Stimulated activated CD4-positive, alpha-beta T cell treated with anti-CD3 and anti-CD28 coated beads, Interleukin-12 subunit alpha, Interleukin-12 subunit beta, amount 100 ng/mL, for 24 hours (primary cell): ENCODE results near the gene PRKAR1B.

ENCODE experiments used
- DNase-seq, 2 experiments: peaks; one replicate each; pipeline ENCODE4 v3.0.0-alpha.2; 2020; ENCODE audit warnings: low read depth in 2 of 2

PRKAR1B gene

DNA sequence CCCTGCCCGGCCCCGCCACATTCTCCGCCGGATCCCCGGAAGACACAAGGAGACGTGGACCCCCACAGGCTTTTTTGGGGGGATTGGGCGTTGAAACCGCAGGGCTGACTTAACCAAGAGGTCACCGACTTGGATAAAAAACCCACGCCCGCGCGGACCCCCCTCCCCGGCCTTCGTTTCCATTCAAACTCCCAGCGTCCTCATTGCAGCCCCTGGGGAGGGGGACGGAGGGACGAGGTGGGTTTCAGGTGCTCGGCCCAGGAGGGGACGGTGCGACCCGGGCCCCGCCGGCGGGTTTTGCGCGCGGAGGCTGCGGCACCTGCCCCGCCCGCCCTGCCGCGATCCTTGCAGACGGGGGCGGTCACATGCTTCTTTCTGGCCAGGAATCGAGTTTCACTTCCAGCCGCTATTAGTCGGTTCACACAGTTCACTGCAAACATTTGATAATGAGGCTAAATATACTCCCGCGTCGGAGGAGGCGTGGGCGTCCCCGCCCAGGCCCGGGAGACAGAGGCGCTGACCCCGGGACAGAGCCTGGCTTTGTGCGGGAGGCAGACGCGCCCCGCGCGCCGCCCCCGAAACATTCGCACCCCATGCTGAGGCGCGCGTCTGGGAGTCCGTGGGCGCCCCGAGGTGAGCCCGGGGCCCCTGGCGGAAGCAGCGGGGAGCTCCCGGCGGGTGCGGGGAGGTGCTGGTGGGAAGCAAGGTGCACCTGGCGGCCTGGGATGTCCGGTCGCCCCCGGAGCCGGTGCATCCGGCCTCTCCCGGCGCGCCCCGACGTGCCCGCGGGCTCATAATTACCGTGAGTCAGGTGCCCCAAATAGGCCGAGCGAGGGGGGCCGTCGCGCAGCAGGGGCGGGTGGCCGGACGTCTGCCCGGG is 204.8 kb downstream of the PRKAR1B start:
- peak in 1 of 2 experiments; percentile 19 for DNase-seq

DNA sequence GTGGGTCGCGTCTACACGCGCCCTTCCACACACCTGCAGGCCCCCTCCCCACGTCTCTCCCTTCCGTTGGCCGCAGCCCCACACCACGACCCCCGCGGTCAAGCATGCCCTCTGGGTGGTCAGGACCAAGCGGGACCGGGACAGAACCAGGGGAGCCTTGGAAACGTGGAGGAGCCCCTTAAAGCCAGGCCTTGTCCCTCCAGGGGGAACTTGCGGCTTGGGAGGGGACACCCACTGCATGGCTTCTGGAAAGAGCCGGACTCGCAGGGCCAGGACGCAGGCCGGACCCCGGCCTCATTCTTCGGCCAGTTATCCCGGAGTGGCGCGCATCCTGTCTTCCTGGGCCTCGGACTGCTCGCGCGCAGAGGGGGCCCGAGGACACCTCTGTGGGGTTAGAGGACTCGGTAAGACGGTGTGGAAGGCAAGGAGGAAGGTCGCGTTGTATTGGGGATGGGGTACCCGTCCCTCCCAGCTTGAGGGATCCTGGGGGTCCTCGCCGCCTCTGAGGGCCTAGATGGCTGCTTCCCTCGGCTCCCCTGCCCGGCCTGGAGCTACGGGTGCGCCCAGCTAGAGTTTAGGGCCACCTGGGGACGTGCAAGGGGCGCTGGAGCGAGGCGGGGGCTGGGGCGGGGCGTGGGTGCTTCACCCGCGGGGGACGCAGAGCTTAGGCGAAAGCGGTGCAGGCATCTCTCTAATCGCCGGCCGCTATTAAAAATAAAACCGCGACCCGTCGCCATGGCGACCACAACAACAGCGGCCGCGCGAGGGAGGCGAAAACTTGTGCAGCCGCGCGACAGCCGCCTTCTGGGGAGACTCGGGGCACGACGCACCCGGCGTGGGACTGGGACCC is 205.6 kb downstream of the PRKAR1B start:
- DNase-seq = peak in 1 of 2 experiments; percentile 17

DNA sequence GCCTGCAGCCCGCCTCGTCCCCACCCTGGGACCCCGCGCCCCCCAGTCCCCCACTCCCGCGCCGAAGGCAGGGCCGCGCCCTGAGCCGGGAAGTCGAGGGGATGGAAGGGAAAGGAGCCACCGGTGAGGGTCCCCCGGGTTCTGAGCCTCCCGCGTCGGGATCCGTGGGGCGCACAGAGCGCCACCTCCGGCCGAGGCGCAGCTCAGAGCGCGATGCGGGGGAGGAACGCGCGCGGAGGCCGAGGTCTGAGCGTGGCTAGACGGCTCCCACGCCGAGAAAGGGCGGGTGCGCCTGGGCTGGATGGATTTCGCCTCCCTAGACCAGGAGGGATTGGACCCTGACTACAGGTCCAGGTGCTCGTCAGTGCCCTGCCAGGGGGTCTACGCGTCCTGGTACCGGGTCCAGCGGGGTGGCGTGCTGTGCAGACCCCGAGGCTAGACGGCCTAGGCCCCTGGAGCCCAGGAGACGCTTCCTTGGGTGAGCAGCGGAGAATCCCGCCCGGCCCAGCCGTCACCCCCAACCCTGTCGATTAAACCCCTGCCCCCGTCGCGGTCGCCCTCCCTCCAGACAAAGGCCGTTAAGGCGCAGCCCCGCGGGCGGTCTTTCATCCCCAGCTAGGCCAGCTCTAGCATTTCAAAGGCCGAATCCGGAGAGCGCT is 206.4 kb downstream of the PRKAR1B start:
- DNase-seq = no peak

DNA sequence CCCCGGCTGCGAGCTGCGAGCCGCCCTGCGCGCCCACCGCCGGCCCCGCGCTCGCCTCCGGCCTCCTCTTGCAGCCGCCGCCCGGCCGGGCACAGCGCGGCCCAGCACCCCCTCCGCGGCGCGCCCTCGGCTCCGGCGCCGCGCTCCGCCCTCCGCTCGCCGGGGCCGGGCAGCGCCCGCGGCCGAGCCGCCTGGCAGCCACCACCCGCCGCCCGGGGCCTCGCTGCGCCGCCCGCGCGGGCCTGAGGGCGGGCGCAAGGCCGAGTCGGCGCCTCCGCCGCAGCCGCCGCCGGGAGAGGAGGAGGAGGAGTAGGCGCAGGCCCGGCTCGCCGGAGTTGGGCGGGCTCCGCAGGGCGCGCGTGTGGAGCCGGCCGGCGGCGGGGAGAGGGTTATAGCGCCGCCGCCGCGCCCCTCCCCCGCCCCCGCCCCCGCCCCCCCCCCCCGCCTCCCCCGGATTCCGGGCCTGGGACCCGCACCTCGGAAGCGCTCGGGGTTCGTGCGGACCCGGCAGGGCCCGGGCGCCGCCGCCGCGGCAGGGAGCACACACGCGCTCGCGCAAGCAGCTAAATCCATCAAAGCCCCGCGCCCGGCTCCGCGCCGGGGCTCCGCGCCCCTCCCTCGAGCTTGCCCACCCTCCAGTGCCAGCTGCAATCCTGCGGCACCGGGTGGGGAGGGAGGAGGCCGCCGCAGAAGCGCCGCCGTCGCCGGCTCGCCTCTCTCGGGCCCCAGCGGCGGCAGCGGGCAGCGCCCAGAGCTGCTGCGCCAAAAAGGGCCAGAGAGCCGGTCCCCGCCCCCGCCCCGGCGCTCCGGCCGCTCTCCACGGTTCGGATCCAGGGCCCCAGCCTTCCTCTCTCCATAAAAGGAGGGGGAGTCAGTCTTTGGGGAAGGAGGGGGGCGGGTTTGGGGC is 207.3 kb downstream of the PRKAR1B start, which contains the start of gene PDGFA:
Gene PDGFA, minus strand, starts transcription at position 363 of the 907 bp plus-strand sequence. CDS start 845 bp downstream, outside the sequence.
- no peak for DNase-seq

DNA sequence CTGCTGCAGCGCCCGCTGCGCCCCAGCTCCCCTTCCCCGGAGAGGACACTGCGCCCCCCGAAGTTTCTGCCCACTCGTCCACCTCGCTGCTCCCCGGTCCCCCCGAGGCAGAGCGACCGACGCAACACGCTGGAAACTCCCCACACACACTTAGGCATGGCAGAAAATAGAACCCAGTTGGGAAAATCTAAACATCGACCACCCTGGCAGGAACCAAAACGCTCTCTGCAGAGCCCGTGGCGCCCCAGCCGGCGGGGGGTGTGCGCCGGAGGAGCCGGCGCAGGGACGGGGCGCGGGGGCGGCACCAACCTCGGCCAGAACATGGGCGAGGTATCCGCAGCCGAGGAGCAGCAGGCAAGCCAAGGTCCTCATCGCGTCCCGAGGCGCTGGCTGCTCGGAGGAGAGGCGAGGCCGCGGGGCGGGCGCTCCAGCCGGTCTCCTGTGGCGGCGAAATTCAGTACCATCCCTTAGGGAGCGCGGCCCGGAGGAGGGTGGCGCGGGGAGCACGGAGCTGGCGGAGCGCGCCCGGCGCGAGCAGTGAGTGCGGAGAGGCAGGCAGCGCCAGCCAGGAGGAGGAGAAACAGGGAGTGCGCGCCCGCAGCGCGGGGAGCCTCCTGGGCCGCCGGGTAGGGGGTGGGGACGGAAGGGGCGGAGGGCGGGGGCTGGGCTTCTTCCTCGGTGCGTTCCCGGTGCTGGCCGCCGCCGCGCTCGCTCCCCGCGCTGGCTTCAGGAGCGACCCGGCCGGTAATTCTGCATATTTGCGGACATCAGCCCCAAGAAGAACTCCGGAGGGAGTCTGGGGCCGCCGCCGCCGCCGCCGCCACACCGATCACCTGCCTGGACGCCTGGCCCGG is 208.2 kb downstream of the PRKAR1B start:
- DNase-seq = peak in 1 of 2 experiments; percentile 56

DNA sequence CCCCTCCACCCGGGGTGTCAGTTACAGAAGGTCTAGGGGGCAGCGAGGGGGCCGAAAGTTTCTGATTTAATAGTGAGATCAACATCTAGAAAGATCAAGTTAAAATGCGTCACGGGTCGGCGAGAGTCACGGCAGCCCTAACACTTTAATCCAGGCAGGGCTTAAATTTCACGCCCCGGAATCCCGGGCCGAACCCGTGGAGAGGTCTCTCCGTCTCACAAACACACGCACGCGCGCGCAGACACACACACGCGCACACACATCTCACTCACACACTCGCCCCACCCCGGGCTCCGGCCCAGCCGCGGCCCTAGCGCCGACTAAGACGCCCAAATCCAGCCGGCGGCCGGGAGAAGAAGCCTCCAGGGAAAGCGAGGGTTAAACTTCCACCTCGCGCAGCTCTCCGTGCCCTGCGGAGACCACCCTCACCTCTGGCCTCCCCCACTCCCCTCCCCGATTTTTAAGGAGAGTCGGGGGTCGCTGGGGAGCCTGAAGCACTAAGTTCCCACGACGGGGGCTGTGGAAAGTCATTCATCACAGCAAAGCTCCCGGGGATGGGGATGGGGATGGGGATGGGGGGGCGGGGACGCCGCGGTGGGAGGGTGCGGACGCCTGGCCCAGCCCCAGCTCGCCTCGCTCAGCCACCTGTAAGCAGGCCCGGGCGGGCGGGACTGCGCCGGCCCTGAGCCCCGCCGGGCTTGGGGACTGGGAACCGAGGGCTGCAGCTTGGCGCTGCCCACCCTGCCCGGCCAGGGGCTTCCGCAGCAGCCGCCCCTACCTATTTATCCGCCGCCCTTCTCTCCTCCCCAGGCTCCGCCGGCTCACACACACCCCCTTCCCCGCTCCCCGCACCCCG is 209.1 kb downstream of the PRKAR1B start:
- peak in 1 of 2 experiments; percentile 14 for DNase-seq

DNA sequence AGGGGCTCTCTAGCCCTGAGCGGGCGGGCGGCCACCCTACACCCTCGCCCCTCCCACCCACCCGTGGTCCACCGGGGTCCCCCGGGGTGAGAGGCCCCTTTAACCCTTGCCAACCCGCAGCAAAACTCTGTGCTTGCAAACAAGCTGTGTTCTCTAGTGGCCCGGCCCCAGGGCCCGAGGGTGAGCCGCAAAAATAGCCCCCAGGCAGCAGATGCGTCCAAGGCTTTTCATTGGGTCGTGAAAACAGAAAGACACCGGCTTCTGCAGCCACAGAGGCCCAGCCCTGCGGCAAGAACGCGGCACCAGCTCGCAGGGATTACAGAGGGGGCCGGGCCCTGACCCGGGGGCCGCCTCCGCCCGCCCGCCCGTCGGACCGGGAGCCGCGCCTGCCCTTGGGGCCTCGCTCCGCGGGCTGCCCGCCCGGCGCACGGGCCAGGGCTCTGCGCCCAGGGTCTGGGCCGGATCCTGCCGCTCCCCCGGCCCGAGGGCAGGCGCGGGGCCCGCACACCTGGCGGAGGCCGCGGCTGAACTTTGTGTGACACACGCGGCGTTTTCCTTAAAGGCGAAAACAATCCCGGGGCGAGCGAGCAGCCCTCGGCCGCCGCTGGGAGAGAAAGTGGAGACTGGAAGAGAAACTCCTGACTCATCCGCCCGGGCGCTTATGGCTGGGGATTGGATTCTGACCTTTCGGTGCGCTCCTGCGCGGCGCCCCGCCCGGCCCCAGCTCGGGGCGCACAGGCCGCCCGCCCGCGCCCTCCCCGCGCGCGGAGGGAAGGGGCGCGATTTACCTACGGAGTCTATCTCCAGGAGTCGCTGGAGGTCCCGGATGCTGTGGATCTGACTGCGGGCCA is 210.2 kb downstream of the PRKAR1B start:
- peak in 1 of 2 experiments; percentile 39 for DNase-seq

DNA sequence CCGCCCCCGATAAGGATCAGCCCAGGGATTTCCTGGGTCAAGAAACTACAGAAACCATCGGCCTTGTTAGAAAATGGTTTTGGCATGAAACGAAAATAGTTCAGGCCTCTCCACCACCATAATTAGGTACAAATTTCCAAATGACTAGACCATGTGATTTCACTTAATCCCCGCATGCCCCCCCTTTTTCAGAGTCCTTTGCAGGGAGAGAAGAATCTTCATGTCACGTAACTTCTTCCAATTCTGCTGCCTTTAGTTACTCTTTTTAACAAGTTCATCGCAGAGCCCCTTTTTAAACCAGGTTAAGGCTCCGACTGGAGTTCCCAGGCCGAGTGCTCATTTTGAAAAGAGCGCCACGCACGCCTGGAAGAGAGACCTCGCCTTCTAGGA is 210.9 kb downstream of the PRKAR1B start:
- no peak for DNase-seq

DNA sequence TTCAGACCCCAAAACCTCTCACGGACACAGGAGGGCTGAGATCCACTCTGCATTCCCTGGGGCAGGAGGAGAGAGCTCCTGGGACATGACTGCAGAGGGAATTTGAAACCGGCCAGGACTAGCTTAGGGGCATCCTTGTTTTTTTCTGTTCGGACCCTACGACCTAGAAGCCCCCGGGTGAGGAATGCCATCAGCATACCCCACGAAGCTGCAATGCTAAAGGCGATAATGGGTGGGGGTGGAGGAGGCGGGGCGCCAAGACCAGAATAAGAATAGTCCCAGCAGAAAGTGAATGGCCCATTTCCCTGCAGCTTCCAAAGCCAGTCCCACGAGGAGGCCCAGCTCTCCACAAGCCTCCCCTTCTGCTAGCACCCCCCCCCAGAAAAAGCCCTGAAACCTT is 211.5 kb downstream of the PRKAR1B start:
- DNase-seq = no peak

DNA sequence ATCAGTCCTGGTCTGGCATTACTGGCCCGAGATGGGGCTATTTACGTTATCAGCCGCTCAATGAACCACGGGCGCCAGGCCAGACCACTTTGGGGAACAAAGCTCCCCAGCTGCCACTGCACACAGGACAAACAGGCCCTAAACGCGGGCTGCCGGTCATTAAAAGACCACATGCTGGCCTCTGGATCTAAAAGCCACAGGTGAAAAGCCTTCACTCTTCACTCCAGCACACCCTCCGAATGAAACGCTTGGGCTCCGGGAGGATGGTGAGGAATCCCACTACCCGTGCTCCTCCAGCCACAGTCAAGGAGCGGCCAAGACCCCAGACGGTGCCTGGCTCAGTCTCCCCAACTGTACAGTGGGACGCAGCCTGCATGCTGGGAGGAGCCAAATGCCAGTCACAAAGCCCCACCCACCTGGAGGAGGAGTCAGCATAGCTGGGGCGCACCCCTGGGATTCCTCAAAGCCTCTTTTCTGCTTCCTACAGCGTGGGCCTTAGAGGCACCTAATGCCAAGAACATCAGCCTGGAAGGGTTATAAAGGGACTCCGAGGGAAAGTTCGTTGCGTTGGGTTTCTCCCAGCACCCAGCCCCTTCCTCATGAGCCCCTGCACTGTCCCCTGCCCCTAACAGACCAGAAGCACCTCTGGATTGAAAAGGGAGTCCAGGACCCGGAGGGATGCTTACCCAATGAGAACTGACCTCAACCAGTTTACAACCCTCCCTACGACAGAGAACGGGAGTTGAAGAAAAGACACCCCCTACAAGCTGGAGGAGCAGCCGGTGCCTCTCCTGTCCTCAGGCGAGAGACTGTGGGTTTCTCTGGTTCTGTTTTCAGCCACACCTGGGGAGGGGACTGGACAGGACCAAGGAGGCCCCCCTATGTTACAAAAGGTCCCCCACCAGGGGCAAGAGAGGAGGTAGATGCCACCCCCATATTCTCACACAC is 212.2 kb downstream of the PRKAR1B start:
- peak in 1 of 2 experiments; percentile 17 for DNase-seq

DNA sequence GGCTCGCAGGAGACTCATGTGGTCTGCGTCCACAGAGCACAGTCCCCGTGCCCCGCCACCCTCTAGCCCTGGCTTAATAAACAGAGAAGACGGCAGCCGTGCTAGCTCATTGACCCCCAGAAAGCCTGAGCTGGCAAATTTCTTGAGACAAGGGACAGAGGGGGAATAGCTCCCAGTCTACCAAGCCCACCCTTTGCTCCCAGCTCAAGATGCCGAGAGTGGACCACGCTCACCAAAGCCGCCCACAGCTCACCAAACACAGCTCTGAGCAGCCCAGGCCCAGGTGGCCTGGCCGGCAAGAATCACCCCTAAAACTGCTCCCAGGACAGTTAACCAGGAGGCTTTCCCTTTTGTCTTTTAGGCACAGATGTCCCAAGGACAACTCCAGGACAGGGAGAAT is 212.8 kb downstream of the PRKAR1B start:
- DNase-seq = no peak

DNA sequence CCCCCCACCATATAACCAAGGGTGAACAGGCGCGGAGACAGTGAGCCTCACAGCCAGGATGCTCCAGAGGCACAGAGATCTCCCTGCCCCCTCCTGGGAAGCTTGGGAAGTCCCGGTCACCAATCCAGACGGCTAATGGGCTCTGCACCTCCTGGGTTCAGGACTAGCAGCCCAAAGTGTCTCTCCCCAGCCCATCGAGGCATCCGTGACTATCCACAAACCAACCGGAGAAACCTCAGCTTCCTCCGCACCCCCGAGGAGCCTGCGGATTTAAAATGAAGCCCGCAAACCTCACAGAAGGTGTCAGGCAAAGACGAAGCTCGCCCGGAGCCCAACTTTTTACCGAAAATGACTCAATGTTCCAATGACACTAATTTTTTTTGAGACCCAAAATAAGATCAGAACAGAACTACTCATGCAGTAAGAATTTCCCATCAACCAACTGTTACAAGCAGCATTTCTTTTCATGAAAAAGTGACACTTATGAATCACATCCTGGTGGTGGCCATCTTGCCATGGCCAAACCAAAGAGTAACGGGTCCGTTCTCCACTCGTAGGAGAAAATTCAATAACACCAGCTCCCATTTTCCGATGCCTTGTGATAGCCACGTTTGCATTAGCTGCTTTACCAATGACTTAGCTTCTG is 213.4 kb downstream of the PRKAR1B start:
- DNase-seq = no peak

DNA sequence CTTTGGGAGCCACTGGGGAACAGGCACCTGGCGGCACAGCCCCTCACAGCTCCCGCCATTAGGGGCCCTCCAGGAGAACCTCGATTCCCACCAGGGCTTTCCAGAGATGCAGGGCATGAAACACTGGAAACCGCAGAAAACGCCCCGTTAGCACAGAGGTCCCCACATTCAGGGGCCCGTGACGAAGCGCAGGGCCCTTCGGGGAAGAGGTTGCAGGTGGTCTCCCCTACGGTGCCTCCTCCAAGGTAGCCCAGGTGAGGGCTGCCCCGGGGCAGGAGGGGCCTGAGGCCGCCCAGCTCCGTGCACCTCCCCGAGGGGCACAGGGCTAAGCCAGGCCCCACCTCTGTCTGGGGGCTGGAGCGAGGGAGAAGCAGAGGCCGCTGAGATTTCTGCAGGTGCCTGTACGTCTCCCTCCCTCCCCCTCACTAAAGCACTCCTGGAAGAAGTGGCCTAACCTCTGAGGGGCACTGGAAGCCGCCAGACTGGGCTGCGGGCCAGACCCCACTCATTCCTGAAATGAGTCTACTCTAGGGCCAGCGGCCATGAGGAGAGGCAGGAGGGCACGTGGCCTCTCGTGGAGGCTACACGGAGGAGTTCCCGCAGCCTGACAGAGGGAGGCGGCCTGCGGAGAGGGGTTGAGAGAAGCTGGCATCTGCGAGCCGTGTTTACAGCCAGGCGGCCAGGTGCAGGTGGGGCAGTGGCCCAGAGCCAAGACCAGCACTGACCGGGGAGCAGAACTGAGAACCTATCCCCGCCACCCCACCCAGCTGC is 214.4 kb downstream of the PRKAR1B start:
- DNase-seq = no peak

DNA sequence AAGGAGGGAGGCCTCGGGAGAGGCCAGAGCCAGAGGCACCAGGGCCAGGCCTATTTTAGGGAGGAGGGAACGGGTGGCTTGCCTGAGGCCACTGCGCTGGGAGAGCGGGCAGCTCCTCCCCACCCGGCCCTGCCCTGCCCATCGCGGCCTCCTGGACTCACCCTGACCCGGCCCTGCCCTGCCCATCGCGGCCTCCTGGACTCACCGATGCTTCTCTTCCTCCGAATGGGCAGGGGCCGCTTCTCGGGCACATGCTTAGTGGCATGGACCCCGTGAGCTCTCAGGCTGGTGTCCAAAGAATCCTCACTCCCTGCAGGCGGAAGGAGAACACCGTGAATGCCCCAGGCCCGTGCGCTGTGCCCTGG is 215.0 kb downstream of the PRKAR1B start:
- no peak for DNase-seq

DNA sequence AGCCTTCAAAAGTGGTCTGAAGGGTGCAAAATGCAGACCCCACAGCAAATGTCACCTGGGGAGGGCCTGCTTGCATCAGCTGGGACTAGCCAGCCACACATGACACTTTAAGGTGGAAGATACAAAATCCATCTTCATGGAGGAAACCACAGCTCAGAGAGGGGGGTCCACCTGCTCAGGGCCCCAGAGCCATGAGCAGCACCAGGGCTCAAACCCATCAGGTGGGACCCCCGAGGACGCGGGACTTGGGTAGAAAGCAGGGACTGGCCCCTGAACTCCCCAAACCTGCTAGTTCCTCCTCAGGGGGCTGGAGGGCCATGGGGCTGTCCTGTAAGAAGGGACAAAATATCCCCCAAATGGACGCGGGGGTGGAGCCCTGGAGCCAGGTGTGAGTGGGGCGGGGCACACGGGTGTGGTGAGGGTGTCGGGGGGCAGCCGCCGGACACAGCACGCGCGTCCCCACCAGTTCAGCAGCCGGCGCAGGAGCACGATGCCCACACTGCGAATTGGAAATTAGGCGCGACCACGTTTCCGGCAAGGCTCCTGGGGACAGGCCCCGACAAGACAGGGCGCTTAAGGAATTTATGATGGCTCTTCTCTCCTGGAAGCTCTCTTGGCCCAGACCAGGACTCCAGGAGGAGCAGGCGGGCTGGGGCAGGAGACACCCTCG is 215.5 kb downstream of the PRKAR1B start:
- DNase-seq = no peak
